ENCODE measurements around the gene TTC1. TPM values are rescaled to one million over a fixed set of nuclear protein-coding genes. Genes with fewer than 3 reads are reported as not detected.
"Not testable (repeated sequence)": the region's sequence is repeated elsewhere in the genome, so short reads cannot be mapped to it uniquely, and the experiment has no call there.

TTC1 gene
- 43.7 and 48.1 TPM in 2 replicates for total RNA-seq (2014; rRNA removed; shearing (Covaris generic); ENCODE audit: low replicate concordance)

- H3K9me2 ChIP-seq (replicated peaks; ENCODE audit: insufficient read depth, low read length), result no peaks in the 10 kb centered on the region; the same call in 1 of the 2 replicates
- peak within 1 kb of the TSS; percentile 99 for H3K4me2 ChIP-seq (ENCODE audit: low read depth, low read length, poor library complexity, severe bottlenecking)
- H3K4me1 ChIP-seq (ENCODE audit: low read length), result peaks cover 16% of the 10 kb centered on the region
- peaks cover 28% of the 10 kb centered on the region; the same call in 1 of the 2 replicates for H3K36me3 ChIP-seq (ENCODE audit: insufficient read depth, low read length)
- no peaks in the 10 kb centered on the region for H3K9me3 ChIP-seq (ENCODE audit: low read length)
- H4K20me1 ChIP-seq (ENCODE audit: insufficient read depth, low read depth, low read length), result peaks cover 13% of the 10 kb centered on the region
- H3K79me2 ChIP-seq (ENCODE audit: low read length), result peaks cover 51% of the 10 kb centered on the region
- no peaks in the 10 kb centered on the region for H3K27me3 ChIP-seq (ENCODE audit: low read length)
- peak within 1 kb of the TSS; percentile 84; the same call in 1 of the 2 replicates for H2AFZ ChIP-seq (ENCODE audit: low read length)
- H3K9ac ChIP-seq (ENCODE audit: low read length), result peak within 1 kb of the TSS; percentile 85
- peak within 1 kb of the TSS; percentile 86 for H3K4me3 ChIP-seq (ENCODE audit: low read length)
- H3K27ac ChIP-seq (ENCODE audit: low read length), result peak within 1 kb of the TSS; percentile 66
- DNase-seq, result peak; percentile 99
These were observed at the start of gene TTC1 for GRCh38 chr5:160008877-160009590. TTC1 (plus strand) TSS chr5:160009139; CDS start chr5:160010529, 1,390 bp downstream.

GRCh38 chr5:159961176-159962160 lies 47.5 kb upstream of the TTC1 start:
- Histone ChIP-seq H3K4me2 (ENCODE audit: low read depth, low read length, poor library complexity, severe bottlenecking) (no peak overlapping the region), H3K4me3 (ENCODE audit: low read length) (no peak overlapping the region), H4K20me1 (ENCODE audit: insufficient read depth, low read depth, low read length) (no peaks in the 10 kb centered on the region), H3K27ac (ENCODE audit: low read length) (no peak overlapping the region), H3K27me3 (ENCODE audit: low read length) (no peaks in the 10 kb centered on the region), H3K36me3 (ENCODE audit: insufficient read depth, low read length) (no peaks in the 10 kb centered on the region), H2AFZ (ENCODE audit: low read length) (no peak overlapping the region), H3K9ac (ENCODE audit: low read length) (no peak overlapping the region), H3K79me2 (ENCODE audit: low read length) (no peaks in the 10 kb centered on the region), H3K9me3 (ENCODE audit: low read length) (no peaks in the 10 kb centered on the region), H3K9me2 (replicated peaks; ENCODE audit: insufficient read depth, low read length) (no peaks in the 10 kb centered on the region), H3K4me1 (ENCODE audit: low read length) (no peaks in the 10 kb centered on the region)
- no peak for DNase-seq

- no peak for DNase-seq
These were observed 46.7 kb upstream of the TTC1 start for GRCh38 chr5:159962214-159962613.

GRCh38 chr5:159963935-159964334 lies 45.0 kb upstream of the TTC1 start:
- Histone ChIP-seq H3K27ac (ENCODE audit: low read length) (no peak overlapping the region), H3K79me2 (ENCODE audit: low read length) (no peaks in the 10 kb centered on the region), H3K4me1 (ENCODE audit: low read length) (no peaks in the 10 kb centered on the region), H4K20me1 (ENCODE audit: insufficient read depth, low read depth, low read length) (no peaks in the 10 kb centered on the region), H3K36me3 (ENCODE audit: insufficient read depth, low read length) (no peaks in the 10 kb centered on the region), H3K27me3 (ENCODE audit: low read length) (no peaks in the 10 kb centered on the region), H3K4me2 (ENCODE audit: low read depth, low read length, poor library complexity, severe bottlenecking) (no peak overlapping the region), H3K9ac (ENCODE audit: low read length) (no peak overlapping the region), H3K9me2 (replicated peaks; ENCODE audit: insufficient read depth, low read length) (no peaks in the 10 kb centered on the region), H3K4me3 (ENCODE audit: low read length) (no peak overlapping the region), H2AFZ (ENCODE audit: low read length) (no peak overlapping the region), H3K9me3 (ENCODE audit: low read length) (no peaks in the 10 kb centered on the region)
- DNase-seq, result no peak

More at GRCh38 chr5:159962214-159962613, 46.7 kb upstream of the TTC1 start:
- Histone ChIP-seq H3K9me2 (replicated peaks; ENCODE audit: insufficient read depth, low read length) (no peaks in the 10 kb centered on the region), H2AFZ (ENCODE audit: low read length) (no peak overlapping the region), H3K4me1 (ENCODE audit: low read length) (no peaks in the 10 kb centered on the region), H3K27me3 (ENCODE audit: low read length) (no peaks in the 10 kb centered on the region), H3K9me3 (ENCODE audit: low read length) (no peaks in the 10 kb centered on the region), H3K79me2 (ENCODE audit: low read length) (no peaks in the 10 kb centered on the region), H3K27ac (ENCODE audit: low read length) (no peak overlapping the region), H3K36me3 (ENCODE audit: insufficient read depth, low read length) (no peaks in the 10 kb centered on the region), H3K4me3 (ENCODE audit: low read length) (no peak overlapping the region), H4K20me1 (ENCODE audit: insufficient read depth, low read depth, low read length) (no peaks in the 10 kb centered on the region), H3K4me2 (ENCODE audit: low read depth, low read length, poor library complexity, severe bottlenecking) (no peak overlapping the region), H3K9ac (ENCODE audit: low read length) (no peak overlapping the region)

- Histone ChIP-seq H3K4me1 (ENCODE audit: low read length) (no peaks in the 10 kb centered on the region), H3K4me2 (ENCODE audit: low read depth, low read length, poor library complexity, severe bottlenecking) (no peak overlapping the region), H3K27me3 (ENCODE audit: low read length) (no peaks in the 10 kb centered on the region), H4K20me1 (ENCODE audit: insufficient read depth, low read depth, low read length) (no peaks in the 10 kb centered on the region), H3K9me2 (replicated peaks; ENCODE audit: insufficient read depth, low read length) (no peaks in the 10 kb centered on the region), H2AFZ (ENCODE audit: low read length) (no peak overlapping the region), H3K9me3 (ENCODE audit: low read length) (no peaks in the 10 kb centered on the region), H3K4me3 (ENCODE audit: low read length) (no peak overlapping the region), H3K79me2 (ENCODE audit: low read length) (no peaks in the 10 kb centered on the region), H3K9ac (ENCODE audit: low read length) (no peak overlapping the region), H3K36me3 (ENCODE audit: insufficient read depth, low read length) (no peaks in the 10 kb centered on the region), H3K27ac (ENCODE audit: low read length) (no peak overlapping the region)
- DNase-seq, result peak; percentile 67
These were observed 43.7 kb upstream of the TTC1 start for GRCh38 chr5:159965031-159965837.

- not testable (repeated sequence) for H3K36me3 ChIP-seq (ENCODE audit: insufficient read depth, low read length); H3K4me3 ChIP-seq (ENCODE audit: low read length); H3K4me1 ChIP-seq (ENCODE audit: low read length); H3K9ac ChIP-seq (ENCODE audit: low read length); H3K27ac ChIP-seq (ENCODE audit: low read length); H3K9me2 ChIP-seq (replicated peaks; ENCODE audit: insufficient read depth, low read length); H3K27me3 ChIP-seq (ENCODE audit: low read length); H3K4me2 ChIP-seq (ENCODE audit: low read depth, low read length, poor library complexity, severe bottlenecking); DNase-seq; H3K79me2 ChIP-seq (ENCODE audit: low read length); H2AFZ ChIP-seq (ENCODE audit: low read length); H3K9me3 ChIP-seq (ENCODE audit: low read length); H4K20me1 ChIP-seq (ENCODE audit: insufficient read depth, low read depth, low read length)
These were observed 43.2 kb upstream of the TTC1 start for GRCh38 chr5:159965838-159966128.

GRCh38 chr5:159969966-159970365 lies 39.0 kb upstream of the TTC1 start:
- Histone ChIP-seq H3K79me2 (ENCODE audit: low read length) (no peaks in the 10 kb centered on the region), H3K4me3 (ENCODE audit: low read length) (no peak overlapping the region), H2AFZ (ENCODE audit: low read length) (no peak overlapping the region), H3K4me2 (ENCODE audit: low read depth, low read length, poor library complexity, severe bottlenecking) (no peak overlapping the region), H4K20me1 (ENCODE audit: insufficient read depth, low read depth, low read length) (no peaks in the 10 kb centered on the region), H3K27me3 (ENCODE audit: low read length) (no peaks in the 10 kb centered on the region), H3K9me2 (replicated peaks; ENCODE audit: insufficient read depth, low read length) (no peaks in the 10 kb centered on the region), H3K4me1 (ENCODE audit: low read length) (no peaks in the 10 kb centered on the region), H3K9ac (ENCODE audit: low read length) (no peak overlapping the region), H3K27ac (ENCODE audit: low read length) (no peak overlapping the region), H3K9me3 (ENCODE audit: low read length) (no peaks in the 10 kb centered on the region), H3K36me3 (ENCODE audit: insufficient read depth, low read length) (no peaks in the 10 kb centered on the region)
- no peak for DNase-seq

Measured in Karpas-422 (cell line).